GM19193 (cell line): ENCODE results near the gene ILK.

Experiments used
- POLR2A ChIP-seq: IDR thresholded peaks from 4 replicates; pipeline ENCODE4 v1.6.1; 2011; ENCODE audit not compliant: insufficient read depth, insufficient read length; ENCODE audit errors: extremely low read depth

The ILK gene

DNA sequence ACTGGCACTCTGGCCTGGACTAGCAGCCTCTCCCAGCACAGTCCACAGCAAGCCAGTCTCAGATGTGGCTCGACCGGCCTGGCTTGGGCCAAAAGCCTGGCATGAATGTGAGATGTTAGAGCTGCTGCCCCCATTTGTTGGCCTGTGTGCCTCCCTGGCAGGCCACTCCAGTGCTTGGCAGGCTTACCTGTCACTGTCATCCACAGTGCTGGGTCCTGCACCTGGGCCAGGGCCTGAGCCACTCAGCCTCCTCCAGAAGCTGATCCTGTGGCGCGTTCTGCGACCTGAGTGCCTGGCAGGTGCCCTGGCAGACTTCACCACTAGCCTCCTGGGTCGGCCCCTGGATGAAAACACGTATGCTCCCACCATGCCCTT is 36.2 kb upstream of the ILK start:
- TF ChIP-seq POLR2A, result no peak

DNA sequence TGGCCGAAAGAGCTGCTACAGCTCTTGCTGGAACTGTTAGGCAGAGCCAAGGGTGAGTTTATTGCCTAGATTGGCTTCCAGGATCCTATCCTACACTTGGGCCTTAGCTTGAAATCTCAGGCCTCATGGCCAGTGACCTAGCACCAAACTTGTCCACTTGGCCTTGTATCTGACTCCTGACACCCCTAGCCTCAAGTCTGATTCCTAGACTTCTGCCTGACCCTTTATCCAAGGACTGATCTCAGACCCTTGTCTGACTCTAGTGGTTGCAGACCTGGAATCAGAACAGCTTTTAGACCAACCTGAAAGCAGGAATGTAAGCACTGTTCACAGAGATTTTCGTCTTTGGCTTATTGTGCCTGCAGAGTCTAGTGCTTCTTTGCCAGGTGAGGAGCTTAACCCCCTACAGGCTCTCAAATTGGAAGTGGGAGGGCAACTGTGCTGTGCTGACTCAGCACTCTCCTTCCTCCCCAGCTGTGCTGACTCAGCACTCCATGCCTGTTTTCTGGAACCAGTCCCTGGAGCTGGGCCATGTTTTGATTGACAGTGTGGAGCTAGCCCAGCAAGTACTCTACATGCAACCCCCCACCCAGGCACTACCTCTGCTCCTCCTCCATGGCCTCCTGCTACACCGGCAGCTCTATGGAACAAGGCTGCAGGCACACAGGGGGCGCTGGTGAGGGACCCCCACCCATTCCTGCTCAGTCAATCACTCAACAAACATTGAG is 35.2 kb upstream of the ILK start:
- TF ChIP-seq POLR2A, result no peak

DNA sequence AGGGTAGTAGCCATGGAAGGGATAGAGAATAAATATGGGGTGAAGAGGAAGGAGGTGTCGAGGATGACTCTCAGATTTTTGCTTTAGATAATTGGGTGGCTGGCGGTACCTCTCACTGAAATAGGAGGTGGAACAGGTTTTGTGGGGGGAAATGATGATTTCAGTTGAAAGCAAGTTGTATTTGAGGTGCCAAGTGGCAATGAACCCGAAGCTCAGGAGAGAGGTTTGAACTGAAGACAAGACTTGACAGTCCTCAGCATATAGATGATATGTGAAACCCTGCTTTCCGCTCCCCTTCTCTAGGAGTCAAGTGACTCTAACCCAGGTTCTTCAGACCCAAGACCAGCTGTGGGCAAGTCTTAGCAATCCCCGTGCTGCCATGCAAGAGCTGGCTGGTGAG is 33.9 kb upstream of the ILK start:
- TF ChIP-seq POLR2A, result no peak

DNA sequence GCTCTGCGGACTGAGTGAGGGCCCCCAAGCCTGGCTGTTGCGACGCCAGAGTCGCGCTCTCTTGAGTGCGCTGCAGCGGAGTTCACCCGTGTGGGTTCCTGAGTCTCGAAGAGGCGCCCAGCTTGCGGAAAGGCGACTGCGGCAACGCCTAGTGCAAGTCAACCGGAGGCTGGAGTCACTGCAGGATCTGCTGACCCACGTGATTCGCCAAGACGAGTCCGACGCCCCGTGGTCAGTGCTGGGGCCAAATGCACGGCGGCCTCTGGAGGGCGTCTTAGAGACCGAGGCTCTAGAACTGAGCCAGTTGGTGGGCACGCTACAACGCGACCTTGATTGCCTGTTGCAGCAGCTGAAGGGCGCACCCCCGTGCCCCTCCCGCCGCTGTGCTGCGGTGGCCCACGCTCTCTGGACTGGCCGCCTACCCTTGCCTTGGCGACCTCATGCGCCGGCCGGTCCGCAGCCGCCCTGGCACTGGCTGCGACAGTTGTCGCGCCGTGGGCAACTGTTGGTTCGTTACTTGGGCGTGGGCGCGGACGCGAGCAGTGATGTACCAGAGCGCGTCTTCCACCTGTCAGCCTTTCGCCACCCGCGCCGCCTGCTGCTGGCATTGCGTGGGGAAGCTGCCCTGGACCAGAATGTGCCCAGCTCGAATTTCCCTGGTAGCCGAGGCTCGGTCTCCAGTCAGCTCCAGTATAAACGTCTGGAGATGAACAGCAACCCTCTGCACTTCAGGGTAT is 32.7 kb upstream of the ILK start:
- no peak for TF ChIP-seq POLR2A

DNA sequence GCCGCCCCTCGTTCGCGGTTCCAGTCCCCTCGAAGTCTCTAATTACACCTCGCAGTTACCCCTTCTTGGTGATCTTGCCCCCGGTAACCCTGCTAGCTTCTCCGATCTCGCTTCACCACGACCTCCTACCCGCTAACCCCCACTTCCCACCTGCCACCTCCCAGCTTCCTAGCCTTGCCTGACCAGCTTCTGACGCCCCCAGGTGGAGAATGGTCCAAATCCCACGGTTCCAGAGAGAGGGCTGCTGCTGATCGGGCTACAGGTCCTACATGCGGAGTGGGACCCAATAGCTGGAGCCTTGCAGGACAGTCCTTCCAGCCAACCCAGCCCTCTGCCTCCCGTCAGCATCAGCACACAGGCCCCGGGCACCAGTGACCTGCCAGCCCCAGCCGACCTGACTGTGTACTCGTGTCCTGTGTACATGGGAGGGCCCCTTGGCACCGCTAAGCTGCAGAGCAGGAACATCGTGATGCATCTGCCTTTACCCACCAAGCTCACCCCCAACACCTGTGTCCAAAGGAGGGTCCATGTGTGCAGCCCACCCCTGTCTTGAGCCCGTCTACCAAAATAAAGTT is 32.1 kb upstream of the ILK start:
- TF ChIP-seq POLR2A, result no peak

DNA sequence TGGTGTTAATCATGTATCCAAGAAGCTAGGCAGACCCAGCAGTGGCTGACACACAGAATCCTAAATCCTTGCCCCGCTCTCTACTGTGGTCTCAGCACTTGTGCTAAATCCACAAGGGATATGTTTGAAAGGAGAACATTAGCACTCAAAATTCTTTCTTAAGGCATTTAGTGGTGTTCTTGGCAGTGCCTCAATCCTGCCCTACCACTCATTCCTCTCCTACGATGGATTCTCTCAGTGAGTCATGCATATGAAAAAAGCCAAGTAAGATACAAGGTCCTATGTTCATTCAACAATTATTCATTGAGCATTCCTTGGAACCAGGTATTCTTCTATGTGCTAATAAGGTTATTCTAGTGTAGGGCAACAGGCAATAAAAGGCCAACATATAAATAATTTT is 31.4 kb upstream of the ILK start:
- no peak for TF ChIP-seq POLR2A

DNA sequence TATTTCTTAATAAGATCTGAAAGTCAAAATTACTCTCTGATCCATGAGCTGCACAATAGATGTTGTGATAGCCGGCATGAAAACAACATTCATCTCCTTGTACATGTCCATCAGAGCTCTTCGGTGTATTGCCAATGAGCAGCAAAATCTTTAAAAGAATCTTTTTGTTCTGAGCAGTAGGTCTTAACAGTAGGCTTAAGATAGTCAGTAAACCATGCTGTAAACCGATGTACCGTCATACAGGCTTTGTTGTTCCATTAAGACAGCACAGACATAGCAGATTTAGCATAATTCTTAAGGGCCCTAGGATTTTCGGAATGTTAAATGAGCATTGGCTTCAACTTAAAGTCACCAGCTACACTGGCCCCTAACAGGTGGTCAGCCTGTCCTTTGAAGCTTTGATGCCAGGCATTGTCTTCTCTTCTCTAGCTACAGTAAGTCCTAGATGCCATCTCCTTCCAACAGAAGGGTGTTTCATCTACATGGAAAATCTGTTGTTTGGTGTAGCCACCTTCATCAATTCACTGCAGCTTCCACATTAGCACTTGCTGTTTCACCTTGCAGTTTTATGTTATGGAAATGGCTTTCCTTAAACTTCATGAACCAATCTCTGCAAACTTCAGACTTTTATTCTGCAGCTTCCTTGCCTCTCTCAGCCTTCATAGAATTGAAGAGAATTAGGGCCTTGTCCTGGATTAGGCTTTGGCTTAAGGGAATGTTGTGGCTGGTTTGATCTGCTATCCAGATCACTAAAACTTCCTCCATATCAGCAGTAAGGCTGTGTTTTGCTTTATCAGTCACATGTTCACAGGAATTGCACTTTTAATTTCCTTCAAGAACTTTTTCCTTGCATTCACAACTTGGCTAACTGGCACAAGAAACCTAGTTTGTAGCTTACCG is 28.5 kb upstream of the ILK start:
- TF ChIP-seq POLR2A, result no peak

DNA sequence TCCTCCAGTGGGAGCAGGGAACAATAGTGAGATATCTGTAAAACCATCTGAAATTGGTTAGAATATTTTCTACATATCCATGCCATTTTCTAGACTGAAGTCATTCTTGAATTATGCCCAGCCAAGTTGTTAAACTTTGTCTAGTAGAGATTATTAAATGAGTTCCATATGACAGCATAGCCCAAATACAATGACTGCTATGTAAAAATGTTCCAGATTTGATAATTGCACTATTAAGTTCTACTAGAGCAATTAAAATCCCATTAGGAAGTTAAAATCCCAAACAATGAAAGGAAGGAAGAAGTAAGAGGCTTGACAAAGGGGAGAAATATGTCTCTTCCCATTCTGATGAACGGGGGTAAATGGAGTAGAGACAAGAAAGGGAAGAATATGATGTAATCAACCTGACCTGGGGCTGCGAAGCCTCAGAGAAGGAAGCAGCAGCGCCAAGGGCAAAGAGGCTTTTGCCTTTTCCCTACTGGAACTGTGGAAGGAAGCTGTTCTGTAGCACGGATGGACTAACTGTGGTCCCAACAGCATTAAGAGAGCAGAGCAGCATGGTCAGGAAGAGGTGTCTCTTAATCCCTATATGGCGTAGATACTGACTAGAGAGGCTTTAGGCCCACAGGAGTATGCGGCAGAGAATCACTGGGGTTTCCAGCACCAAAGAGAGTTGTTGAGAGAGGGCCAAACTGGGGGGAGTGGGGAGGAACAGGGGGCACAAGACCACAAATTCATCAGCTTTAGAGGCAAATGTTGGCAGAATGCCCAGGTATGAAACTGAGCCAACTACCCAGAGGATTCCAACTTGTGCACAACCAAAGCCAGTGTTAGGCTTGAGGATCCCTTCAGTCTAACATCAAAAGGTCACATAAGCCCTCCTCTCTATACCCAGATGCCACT is 26.9 kb upstream of the ILK start:
- TF ChIP-seq POLR2A, result no peak

DNA sequence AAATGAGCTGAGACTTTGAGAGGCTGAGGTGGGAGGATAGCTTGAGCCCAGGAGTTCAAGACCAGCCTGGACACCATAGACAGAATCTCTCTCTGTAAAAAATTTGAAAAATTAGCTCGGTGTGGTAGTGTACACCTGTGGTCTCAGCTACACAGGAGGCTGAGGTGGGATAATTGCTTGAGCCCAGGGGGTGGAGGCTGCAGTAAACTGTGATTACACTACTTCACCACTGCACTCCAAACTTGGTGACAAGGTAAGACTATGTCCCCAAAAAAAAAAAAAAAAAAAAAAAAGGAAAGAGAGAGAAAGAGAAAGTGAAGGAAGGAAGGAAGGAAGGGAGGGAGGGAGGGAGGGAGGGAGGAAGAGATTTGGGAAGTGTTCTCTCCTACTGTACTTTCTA is 25.4 kb upstream of the ILK start:
- no peak for TF ChIP-seq POLR2A

DNA sequence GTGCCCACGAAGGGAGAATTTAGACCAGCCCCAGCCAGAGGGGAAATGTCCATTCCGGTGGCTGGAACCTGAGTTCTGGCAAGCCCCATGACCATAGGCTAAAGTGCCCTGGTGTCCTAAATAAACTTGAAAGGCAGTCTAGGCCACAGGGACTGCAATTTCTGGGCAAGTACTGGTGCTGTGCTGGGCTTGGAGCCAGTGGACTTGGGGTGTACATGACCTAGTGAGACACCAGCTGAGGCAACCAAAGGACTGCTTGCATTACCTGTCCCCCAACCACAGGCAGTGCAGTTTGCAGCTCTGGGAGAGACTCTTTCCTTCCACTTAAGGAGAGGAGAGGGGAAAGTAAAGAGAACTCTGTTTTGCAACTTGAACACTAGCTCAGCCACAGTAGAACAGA is 23.9 kb upstream of the ILK start:
- no peak for TF ChIP-seq POLR2A

DNA sequence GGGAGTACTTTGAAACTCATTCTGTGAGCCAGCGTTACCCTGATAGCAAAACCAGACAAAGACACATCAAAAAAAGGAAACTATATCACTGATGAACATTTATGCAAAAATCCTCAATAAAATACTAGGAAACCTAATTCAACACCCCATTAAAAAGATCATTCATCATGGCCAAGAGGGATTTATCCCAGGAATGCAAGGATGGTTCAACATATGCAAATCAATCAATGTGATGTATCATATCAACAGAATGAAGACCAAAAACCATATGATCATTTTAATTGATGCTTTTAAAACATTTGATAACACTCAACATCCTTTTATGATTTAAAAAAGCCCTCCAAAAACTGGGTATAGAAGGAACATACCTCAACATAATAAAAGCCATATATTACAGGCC is 20.0 kb upstream of the ILK start:
- no peak for TF ChIP-seq POLR2A

DNA sequence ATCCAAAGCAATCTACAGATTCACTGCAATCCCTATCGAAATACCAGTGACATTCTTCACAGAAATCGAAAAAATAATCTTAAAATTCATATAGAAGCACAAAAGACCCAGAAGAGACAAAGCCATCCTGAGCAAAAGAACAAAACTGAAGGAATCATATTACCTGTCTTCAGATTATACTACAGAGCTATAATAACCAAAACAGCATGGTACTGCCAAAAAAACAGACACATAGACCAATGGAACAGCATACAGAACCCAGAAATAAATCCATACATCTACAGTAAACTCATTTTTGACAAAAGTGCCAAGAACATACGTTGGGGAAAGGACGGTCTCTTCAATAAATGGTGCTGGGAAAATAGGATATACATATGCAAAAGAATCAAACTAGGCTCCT is 19.0 kb upstream of the ILK start:
- TF ChIP-seq POLR2A, result no peak

DNA sequence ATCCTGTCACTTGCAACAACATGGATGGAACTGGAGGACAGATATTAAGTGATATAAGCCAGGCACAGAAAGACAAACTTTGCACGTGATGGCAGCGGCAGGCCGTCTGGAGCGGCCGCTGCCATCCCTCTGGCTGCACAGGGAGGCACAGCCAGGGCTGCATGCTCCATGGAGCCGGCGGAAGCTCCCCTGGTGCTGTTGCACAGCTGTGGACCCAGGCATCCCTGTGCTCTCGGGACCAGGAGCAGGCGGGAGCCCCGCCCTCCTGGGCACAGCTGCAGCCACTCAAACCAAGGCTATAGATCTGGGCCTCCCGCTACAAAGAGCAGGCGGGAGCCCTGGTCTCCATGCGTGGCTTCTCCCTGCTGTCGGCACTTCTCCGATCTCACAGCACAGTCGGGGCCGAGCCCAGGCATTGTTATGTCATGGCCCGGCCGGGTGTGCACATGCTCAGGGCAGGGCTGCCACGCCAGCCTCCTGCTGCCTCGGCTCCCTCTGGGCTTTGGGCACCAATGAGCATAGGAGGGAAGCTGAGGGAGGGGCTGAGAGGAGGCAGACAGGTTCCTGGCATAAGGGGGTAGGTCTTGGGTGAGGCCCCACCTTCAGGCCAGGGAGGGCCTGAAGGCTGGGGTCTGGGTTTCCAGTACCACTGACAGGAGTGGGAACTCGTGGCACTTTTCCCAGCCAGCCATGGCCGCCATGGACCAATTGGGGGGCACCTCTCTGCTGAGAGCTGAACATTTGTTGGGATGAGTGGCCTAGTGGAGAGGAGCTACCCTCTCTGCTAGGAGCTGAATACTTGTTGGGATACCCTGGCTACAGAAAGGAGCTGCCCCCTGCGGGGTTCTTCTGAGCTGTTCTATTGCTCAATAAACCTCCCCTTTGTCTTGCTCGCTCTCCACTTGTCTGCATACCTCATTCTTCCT is 16.9 kb upstream of the ILK start:
- no peak for TF ChIP-seq POLR2A
